Stomach (tissue), 4 donors: ENCODE measurements around the gene COL25A1.

Source experiments
- POLR2A ChIP-seq, 4 donors: fragments of 450-650 bp; IDR thresholded peaks; one replicate each; pipeline ENCODE4 v1.6.1; 2016; ENCODE audit warnings: antibody characterized with exemption in 4 of 4, control low read depth in 2 of 4, mild to moderate bottlenecking in 1 of 4, moderate library complexity in 1 of 4
- POLR2AphosphoS5 ChIP-seq, 3 donors: sonication (generic); formaldehyde crosslinking; IDR thresholded peaks; one replicate each; pipeline ENCODE4 v1.6.1; 2016; ENCODE audit warnings: antibody characterized with exemption in 3 of 3
- TF ChIP-seq, protein P1 (sequence below), 7 experiments: fragments of 450-650 bp in 4 of 7; fragments of 200-600 bp in 3 of 7; sonication (generic) in 3 of 7; IDR thresholded peaks; one replicate each; pipeline ENCODE4 v1.5.1; 2016 to 2019; ENCODE audit warnings: antibody characterized with exemption in 7 of 7, control low read depth in 2 of 7, mild to moderate bottlenecking in 1 of 7

GRCh38 chr4:109315341-109315740 lies 12.9 kb upstream of the COL25A1 start:
- TF ChIP-seq, protein P1, sequence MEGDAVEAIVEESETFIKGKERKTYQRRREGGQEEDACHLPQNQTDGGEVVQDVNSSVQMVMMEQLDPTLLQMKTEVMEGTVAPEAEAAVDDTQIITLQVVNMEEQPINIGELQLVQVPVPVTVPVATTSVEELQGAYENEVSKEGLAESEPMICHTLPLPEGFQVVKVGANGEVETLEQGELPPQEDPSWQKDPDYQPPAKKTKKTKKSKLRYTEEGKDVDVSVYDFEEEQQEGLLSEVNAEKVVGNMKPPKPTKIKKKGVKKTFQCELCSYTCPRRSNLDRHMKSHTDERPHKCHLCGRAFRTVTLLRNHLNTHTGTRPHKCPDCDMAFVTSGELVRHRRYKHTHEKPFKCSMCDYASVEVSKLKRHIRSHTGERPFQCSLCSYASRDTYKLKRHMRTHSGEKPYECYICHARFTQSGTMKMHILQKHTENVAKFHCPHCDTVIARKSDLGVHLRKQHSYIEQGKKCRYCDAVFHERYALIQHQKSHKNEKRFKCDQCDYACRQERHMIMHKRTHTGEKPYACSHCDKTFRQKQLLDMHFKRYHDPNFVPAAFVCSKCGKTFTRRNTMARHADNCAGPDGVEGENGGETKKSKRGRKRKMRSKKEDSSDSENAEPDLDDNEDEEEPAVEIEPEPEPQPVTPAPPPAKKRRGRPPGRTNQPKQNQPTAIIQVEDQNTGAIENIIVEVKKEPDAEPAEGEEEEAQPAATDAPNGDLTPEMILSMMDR (IDR thresholded peaks at IDR 0.05) = no peak
- TF ChIP-seq POLR2A (IDR thresholded peaks at IDR 0.05) (no peak), POLR2AphosphoS5 (IDR thresholded peaks at IDR 0.05) (no peak)
